ENCODE results near the gene IFT80. TPM values are rescaled to one million over a fixed set of nuclear protein-coding genes. Genes with fewer than 3 reads are reported as not detected.
"Not testable (repeated sequence)": the region's sequence is repeated elsewhere in the genome, so short reads cannot be mapped to it uniquely, and the experiment has no call there.

The IFT80 gene
- total and polyA plus RNA-seq, 8 donors = 5.2 to 27.7 (median 10.1) TPM

DNA sequence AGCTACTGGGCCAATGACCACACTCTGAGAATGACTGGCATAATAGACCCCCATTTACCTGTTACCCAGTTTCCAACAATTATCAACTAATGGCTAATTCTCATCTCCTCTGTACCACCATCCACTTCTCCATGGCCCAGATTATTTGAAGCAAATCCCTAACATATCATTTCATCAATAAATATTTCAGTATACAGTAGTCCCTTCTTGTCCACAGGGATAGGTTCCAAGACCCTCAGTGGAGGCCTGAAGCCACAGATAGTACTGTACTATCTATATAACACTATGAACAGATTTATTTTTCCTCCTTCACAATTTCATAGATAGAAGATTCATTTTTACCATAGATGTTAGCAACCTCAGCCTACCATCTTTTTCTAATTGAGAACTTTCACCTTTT lies 68.3 kb downstream of the IFT80 start:
- no peak for FAIRE-seq
- no peaks in the 10 kb centered on the region for H3K27me3 ChIP-seq

DNA sequence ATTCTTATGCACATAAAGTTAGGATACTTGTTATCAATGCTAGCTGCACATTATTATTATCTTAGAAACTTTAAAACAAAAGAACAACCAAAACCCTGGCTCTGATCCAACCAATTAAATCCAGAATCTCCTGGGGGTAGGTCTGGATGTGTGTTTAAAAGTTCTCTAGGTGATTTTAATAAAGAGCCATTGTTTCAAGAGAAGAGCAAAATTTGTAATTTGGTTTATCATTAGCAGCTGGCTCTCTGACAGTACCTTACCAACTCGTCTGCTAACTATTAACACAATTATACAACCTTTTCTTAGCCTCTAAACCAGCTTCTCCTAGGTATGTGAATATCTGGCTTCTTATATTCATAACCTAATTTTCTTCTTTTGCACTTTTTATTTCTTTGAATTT lies 68.9 kb downstream of the IFT80 start:
- FAIRE-seq (no peak), DNase-seq (no peak)
- WGBS, 2 donors = 66 to 68% methylated on average over 1 of the region's 1 CpG

More for the DNA sequence above, 68.3 kb downstream of the IFT80 start:
- H3K36me3 ChIP-seq = no peaks in the 10 kb centered on the region
- no peaks in the 10 kb centered on the region for H3K9me3 ChIP-seq
- TF ChIP-seq, protein P1, sequence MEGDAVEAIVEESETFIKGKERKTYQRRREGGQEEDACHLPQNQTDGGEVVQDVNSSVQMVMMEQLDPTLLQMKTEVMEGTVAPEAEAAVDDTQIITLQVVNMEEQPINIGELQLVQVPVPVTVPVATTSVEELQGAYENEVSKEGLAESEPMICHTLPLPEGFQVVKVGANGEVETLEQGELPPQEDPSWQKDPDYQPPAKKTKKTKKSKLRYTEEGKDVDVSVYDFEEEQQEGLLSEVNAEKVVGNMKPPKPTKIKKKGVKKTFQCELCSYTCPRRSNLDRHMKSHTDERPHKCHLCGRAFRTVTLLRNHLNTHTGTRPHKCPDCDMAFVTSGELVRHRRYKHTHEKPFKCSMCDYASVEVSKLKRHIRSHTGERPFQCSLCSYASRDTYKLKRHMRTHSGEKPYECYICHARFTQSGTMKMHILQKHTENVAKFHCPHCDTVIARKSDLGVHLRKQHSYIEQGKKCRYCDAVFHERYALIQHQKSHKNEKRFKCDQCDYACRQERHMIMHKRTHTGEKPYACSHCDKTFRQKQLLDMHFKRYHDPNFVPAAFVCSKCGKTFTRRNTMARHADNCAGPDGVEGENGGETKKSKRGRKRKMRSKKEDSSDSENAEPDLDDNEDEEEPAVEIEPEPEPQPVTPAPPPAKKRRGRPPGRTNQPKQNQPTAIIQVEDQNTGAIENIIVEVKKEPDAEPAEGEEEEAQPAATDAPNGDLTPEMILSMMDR (IDR thresholded peaks at IDR 0.05) = no peak
- ATAC-seq = no peak
- no peaks in the 10 kb centered on the region for H3K4me1 ChIP-seq
- H3K27ac ChIP-seq = peak overlapping the region in 3 of 4 donors; percentile 25 to 54 (median 48)
- H3K4me3 ChIP-seq = no peak overlapping the region
- DNase-seq = no peak
- intact Hi-C loops (cut with DNase I) = no loop called here

DNA sequence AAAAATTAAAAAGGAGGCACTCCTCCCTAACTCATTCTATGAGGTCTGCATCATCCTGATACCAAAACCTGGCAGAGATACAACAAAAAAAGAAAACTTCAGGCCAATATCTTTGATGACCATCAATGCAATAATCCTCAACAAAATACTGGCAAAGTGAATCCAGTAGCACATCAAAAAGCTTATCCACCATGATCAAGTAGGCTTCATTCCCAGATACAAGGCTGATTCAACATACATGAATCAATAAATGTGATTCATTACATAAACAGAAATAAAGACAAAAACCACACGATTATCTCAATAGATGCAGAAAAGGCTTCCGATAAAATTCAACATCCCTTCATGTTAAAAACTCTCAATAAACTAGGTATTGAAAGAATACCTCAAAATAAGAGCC lies 72.7 kb downstream of the IFT80 start:
- DNase-seq; H3K27me3 ChIP-seq; H3K36me3 ChIP-seq; H3K9me3 ChIP-seq; ATAC-seq; H3K4me3 ChIP-seq; intact Hi-C loops (cut with DNase I); FAIRE-seq; H3K27ac ChIP-seq; H3K4me1 ChIP-seq: not testable (repeated sequence)
- WGBS, 2 donors = 72 to 85% methylated on average over 2 of the region's 2 CpGs

More for the DNA sequence above, 68.9 kb downstream of the IFT80 start:
- TF ChIP-seq, protein P1 (IDR thresholded peaks at IDR 0.05) = no peak
- Histone ChIP-seq H3K27ac (peak overlapping the region in 1 of 4 donors; percentile 48), H3K4me1 (no peaks in the 10 kb centered on the region), H3K4me3 (no peak overlapping the region), H3K36me3 (no peaks in the 10 kb centered on the region), H3K27me3 (no peaks in the 10 kb centered on the region), H3K9me3 (no peaks in the 10 kb centered on the region)
- intact Hi-C loops (cut with DNase I) = no loop called here
- peak in 3 of 4 donors; percentile 35 to 80 (median 74) for ATAC-seq

DNA sequence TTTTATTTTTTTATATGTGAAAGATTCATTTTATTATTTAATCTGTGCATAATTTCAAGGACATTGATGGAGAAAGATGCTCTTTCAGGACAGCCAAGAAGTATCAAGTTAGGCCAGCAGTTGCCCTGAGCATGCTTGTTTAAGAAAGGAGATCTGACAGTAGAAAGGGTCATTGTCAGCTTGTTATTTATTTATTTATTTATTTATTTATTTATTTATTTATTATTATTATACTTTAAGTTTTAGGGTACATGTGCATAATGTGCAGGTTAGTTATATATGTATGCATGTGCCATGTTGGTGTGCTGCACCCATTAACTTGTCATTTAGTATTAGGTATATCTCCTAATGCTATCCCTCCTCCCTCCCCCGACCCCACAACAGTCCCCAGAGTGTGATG lies 77.2 kb downstream of the IFT80 start:
- intact Hi-C loops (cut with DNase I); ATAC-seq; H3K27me3 ChIP-seq; H3K4me3 ChIP-seq; FAIRE-seq; DNase-seq; H3K36me3 ChIP-seq; H3K27ac ChIP-seq; H3K9me3 ChIP-seq; H3K4me1 ChIP-seq: not testable (repeated sequence)
- WGBS, 2 donors = 86 to 94% methylated on average over 1 of the region's 1 CpG

DNA sequence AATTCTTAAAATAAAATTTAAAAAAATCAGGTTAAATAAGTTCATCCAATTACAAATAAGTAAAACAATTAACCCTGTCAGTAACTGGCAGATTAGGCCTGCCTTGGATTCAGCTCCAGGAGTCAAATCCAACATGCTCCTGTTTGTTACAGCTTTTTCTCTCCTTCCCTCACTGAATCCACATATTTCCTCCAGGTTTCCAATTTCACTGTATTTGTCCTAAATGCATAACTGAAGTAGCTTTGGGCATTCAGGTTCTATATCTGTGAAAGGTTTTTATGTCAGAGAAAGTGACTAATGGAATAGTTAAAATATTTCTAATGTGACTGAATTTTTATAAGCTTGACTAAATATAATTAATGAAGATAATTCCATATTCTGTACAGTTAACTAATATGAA lies 79.7 kb downstream of the IFT80 start:
- ATAC-seq (no peak), DNase-seq (no peak), FAIRE-seq (no peak)
- H3K4me1 ChIP-seq = no peaks in the 10 kb centered on the region
- H3K27me3 ChIP-seq = no peaks in the 10 kb centered on the region
- no peaks in the 10 kb centered on the region for H3K36me3 ChIP-seq
- H3K9me3 ChIP-seq = no peaks in the 10 kb centered on the region
- intact Hi-C loops (cut with DNase I) = no loop called here
- H3K27ac ChIP-seq = no peak overlapping the region
- TF ChIP-seq, protein P1 (IDR thresholded peaks at IDR 0.05) = no peak
- H3K4me3 ChIP-seq = no peak overlapping the region

DNA sequence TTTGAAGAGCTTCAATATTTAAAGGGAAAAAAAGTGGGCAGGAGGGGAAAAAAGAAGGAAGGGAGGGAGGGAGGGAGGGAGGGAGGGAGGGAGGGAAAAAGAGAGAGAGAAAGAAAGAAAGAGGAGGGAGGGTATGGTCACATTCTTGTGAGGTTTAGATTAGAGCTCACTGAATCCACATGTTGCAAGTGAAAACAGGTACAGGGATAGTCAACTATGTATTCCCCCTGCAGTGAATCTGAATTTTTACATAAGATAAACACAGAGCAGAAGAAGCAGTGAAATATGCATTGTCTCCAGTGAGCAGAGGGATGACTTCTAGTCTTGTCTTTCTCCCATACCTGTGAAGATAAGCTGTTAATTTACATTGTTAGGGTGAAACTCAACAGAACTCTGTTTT lies 84.0 kb downstream of the IFT80 start:
- Histone ChIP-seq H3K4me3 (no peak overlapping the region), H3K27ac (no peak overlapping the region), H3K27me3 (no peaks in the 10 kb centered on the region), H3K4me1 (no peaks in the 10 kb centered on the region), H3K36me3 (no peaks in the 10 kb centered on the region), H3K9me3 (no peaks in the 10 kb centered on the region)
- ATAC-seq (no peak), FAIRE-seq (no peak), DNase-seq (no peak)
- TF ChIP-seq, protein P1 (IDR thresholded peaks at IDR 0.05) = no peak
- intact Hi-C loops (cut with DNase I) = no loop called here

Data from pancreas (tissue), 10 donors.